Measurements from ENCODE around the gene FUT8.
A peak's percentile ranks its signal among the peaks of the same experiment; 100 is the strongest.
"Not testable (repeated sequence)": the region's sequence is repeated elsewhere in the genome, so short reads cannot be mapped to it uniquely, and the experiment has no call there.

The FUT8 gene

GRCh38 chr14:65622703-65623102 is 210.2 kb downstream of the FUT8 start:
- no peak for DNase-seq (ENCODE audit: low read depth)

GRCh38 chr14:65623759-65624158 is 211.2 kb downstream of the FUT8 start:
- no peak for DNase-seq (ENCODE audit: low read depth)

- DNase-seq (ENCODE audit: low read depth), result no peak
Measured at GRCh38 chr14:65627315-65627714, 214.8 kb downstream of the FUT8 start.

GRCh38 chr14:65628664-65629063 is 216.1 kb downstream of the FUT8 start:
- DNase-seq (ENCODE audit: low read depth), result no peak

- no peak for DNase-seq (ENCODE audit: low read depth)
Measured at GRCh38 chr14:65631040-65631439, 218.5 kb downstream of the FUT8 start.

- DNase-seq (ENCODE audit: low read depth), result no peak
Measured at GRCh38 chr14:65632487-65632886, 220.0 kb downstream of the FUT8 start.

- DNase-seq (ENCODE audit: low read depth), result not testable (repeated sequence)
Measured at GRCh38 chr14:65633666-65634065, 221.1 kb downstream of the FUT8 start.

GRCh38 chr14:65637780-65638179 is 225.2 kb downstream of the FUT8 start:
- no peak for DNase-seq (ENCODE audit: low read depth)

GRCh38 chr14:65639216-65639615 is 226.7 kb downstream of the FUT8 start:
- peak; percentile 47 for DNase-seq (ENCODE audit: low read depth)

GRCh38 chr14:65650826-65651225 is 238.3 kb downstream of the FUT8 start:
- no peak for DNase-seq (ENCODE audit: low read depth)

GRCh38 chr14:65656554-65656953 is 244.0 kb downstream of the FUT8 start:
- no peak for DNase-seq (ENCODE audit: low read depth)

GRCh38 chr14:65658202-65658601 is 245.7 kb downstream of the FUT8 start:
- DNase-seq (ENCODE audit: low read depth), result peak; percentile 67

- DNase-seq (ENCODE audit: low read depth), result no peak
Measured at GRCh38 chr14:65661865-65662264, 249.3 kb downstream of the FUT8 start.

- no peak for DNase-seq (ENCODE audit: low read depth)
Measured at GRCh38 chr14:65664436-65664835, 251.9 kb downstream of the FUT8 start.

- peak; percentile 3 for DNase-seq (ENCODE audit: low read depth)
Measured at GRCh38 chr14:65676361-65677014, 264.0 kb downstream of the FUT8 start.

- DNase-seq (ENCODE audit: low read depth), result no peak
Measured at GRCh38 chr14:65685572-65685971, 273.0 kb downstream of the FUT8 start.

GRCh38 chr14:65686761-65687160 is 274.2 kb downstream of the FUT8 start:
- no peak for DNase-seq (ENCODE audit: low read depth)

GRCh38 chr14:65689070-65689469 is 276.5 kb downstream of the FUT8 start:
- DNase-seq (ENCODE audit: low read depth), result no peak

GRCh38 chr14:65692566-65692965 is 280.0 kb downstream of the FUT8 start:
- DNase-seq (ENCODE audit: low read depth), result not testable (repeated sequence)

GRCh38 chr14:65696801-65697200 is 284.3 kb downstream of the FUT8 start:
- DNase-seq (ENCODE audit: low read depth), result peak; percentile 64

- DNase-seq (ENCODE audit: low read depth), result no peak
Measured at GRCh38 chr14:65703521-65703920, 291.0 kb downstream of the FUT8 start.

- peak; percentile 58 for DNase-seq (ENCODE audit: low read depth)
Measured at GRCh38 chr14:65703996-65704395, 291.5 kb downstream of the FUT8 start.

- DNase-seq (ENCODE audit: low read depth), result peak; percentile 56
Measured at GRCh38 chr14:65704437-65704836, 291.9 kb downstream of the FUT8 start.

- peak; percentile 41 for DNase-seq (ENCODE audit: low read depth)
Measured at GRCh38 chr14:65704850-65705249, 292.3 kb downstream of the FUT8 start.

Data from EH (cell line).